ENCODE measurements around the gene GNAQ.

Gene GNAQ

GRCh38 chr9:77816641-77817341, 214.8 kb downstream of the GNAQ start:
- no peak for TF ChIP-seq CTCF (IDR thresholded peaks at IDR 0.05; ENCODE audit: low read depth, low read length, poor library complexity, severe bottlenecking)
- TF ChIP-seq EZH2phosphoT487 (IDR thresholded peaks at IDR 0.05; ENCODE audit: borderline replicate concordance, low read length): no peak
- H3K36me3 ChIP-seq (ENCODE audit: control insufficient read depth, low read length): no peaks in the 10 kb centered on the region
- H4K20me1 ChIP-seq (ENCODE audit: control insufficient read depth, insufficient read depth, low read depth, low read length): no peaks in the 10 kb centered on the region

DNA sequence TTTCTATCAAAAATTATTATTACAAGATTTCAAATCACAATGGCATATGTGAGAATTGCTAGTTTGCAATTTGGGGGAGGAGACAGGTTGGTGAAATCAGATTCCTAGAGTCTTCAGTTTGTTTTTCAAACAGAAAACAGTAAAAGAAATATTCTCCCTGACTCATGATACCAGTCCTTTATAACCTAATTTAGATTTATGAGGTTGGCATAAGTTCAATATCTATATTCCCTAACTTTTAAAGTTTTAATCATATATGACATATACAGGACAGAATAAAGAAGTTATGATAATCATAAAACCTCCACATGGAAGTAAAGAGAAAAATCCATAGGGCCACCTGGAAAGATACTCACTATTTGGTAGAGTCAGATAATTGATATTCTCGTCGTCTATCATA, 216.4 kb downstream of the GNAQ start:
- Histone ChIP-seq H3F3A (ENCODE audit: control insufficient read depth, insufficient read depth) (no peaks in the 10 kb centered on the region), H3K27me3 (ENCODE audit: control insufficient read depth, low read length) (peaks cover 3% of the 10 kb centered on the region; the same call in 1 of the 2 replicates), H3K9me3 (ENCODE audit: control insufficient read depth, insufficient read depth, low read length) (no peaks in the 10 kb centered on the region), H3K79me2 (ENCODE audit: control insufficient read depth, low read length) (no peaks in the 10 kb centered on the region), H3K36me3 (ENCODE audit: control insufficient read depth, low read length) (no peaks in the 10 kb centered on the region), H3K27ac (ENCODE audit: low read depth, low read length) (no peak overlapping the region), H3K4me3 (ENCODE audit: low read length) (no peak overlapping the region), H3K9me2 (replicated peaks; ENCODE audit: control insufficient read depth, low read length) (no peaks in the 10 kb centered on the region), H3K4me1 (ENCODE audit: control insufficient read depth, low read length) (no peaks in the 10 kb centered on the region), H4K20me1 (ENCODE audit: control insufficient read depth, insufficient read depth, low read depth, low read length) (no peaks in the 10 kb centered on the region), H3K4me2 (ENCODE audit: low read length) (no peak overlapping the region)
- no peak for TF ChIP-seq EZH2phosphoT487 (IDR thresholded peaks at IDR 0.05; ENCODE audit: borderline replicate concordance, low read length)
- TF ChIP-seq CTCF (IDR thresholded peaks at IDR 0.05; ENCODE audit: low read depth, low read length, poor library complexity, severe bottlenecking): no peak

More at GRCh38 chr9:77816641-77817341, 214.8 kb downstream of the GNAQ start:
- Histone ChIP-seq H3K9me3 (ENCODE audit: control insufficient read depth, insufficient read depth, low read length) (no peaks in the 10 kb centered on the region), H3K4me3 (ENCODE audit: low read length) (no peak overlapping the region), H3K4me1 (ENCODE audit: control insufficient read depth, low read length) (no peaks in the 10 kb centered on the region), H3K27ac (ENCODE audit: low read depth, low read length) (no peak overlapping the region), H3K4me2 (ENCODE audit: low read length) (no peak overlapping the region), H3K79me2 (ENCODE audit: control insufficient read depth, low read length) (no peaks in the 10 kb centered on the region), H3K27me3 (ENCODE audit: control insufficient read depth, low read length) (peaks cover 3% of the 10 kb centered on the region; the same call in 1 of the 2 replicates), H3K9me2 (replicated peaks; ENCODE audit: control insufficient read depth, low read length) (no peaks in the 10 kb centered on the region), H3F3A (ENCODE audit: control insufficient read depth, insufficient read depth) (no peaks in the 10 kb centered on the region)

DNA sequence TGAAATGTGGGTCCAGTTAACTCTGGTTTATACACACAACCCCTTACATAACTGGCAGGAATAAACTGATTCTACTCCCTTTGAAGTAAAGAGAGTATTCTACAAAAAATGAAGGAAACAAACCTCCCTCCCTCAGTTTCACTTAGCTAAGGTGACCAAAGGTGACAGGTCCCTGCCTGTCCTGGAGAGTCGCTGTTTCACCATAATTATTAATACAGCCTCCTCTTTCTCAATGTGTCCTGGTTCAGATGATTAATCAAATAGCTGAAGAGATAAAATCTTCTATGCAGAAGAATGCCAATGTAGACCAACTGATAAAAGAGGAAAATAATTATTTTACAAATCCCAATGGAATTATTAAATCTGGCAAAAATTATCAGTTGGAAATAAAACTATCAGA, 219.8 kb downstream of the GNAQ start:
- Histone ChIP-seq H3K9me3 (ENCODE audit: control insufficient read depth, insufficient read depth, low read length) (no peaks in the 10 kb centered on the region), H3F3A (ENCODE audit: control insufficient read depth, insufficient read depth) (no peaks in the 10 kb centered on the region), H3K36me3 (ENCODE audit: control insufficient read depth, low read length) (no peaks in the 10 kb centered on the region), H3K4me2 (ENCODE audit: low read length) (no peak overlapping the region), H3K9me2 (replicated peaks; ENCODE audit: control insufficient read depth, low read length) (no peaks in the 10 kb centered on the region), H3K27ac (ENCODE audit: low read depth, low read length) (no peak overlapping the region), H3K4me3 (ENCODE audit: low read length) (no peak overlapping the region), H3K27me3 (ENCODE audit: control insufficient read depth, low read length) (peaks cover 1% of the 10 kb centered on the region; the same call in 1 of the 2 replicates), H3K4me1 (ENCODE audit: control insufficient read depth, low read length) (no peaks in the 10 kb centered on the region), H4K20me1 (ENCODE audit: control insufficient read depth, insufficient read depth, low read depth, low read length) (no peaks in the 10 kb centered on the region), H3K79me2 (ENCODE audit: control insufficient read depth, low read length) (no peaks in the 10 kb centered on the region)
- peak; percentile 13 for TF ChIP-seq CTCF (IDR thresholded peaks at IDR 0.05; ENCODE audit: low read depth, low read length, poor library complexity, severe bottlenecking)
- no peak for TF ChIP-seq EZH2phosphoT487 (IDR thresholded peaks at IDR 0.05; ENCODE audit: borderline replicate concordance, low read length)

Measured in DOHH2 (cell line).